NOMO-1 treated with dmso at 0.1 percent for 144 hours (cell line): ENCODE measurements around the gene MIAT.

ENCODE experiments used
- DNase-seq: peaks from one replicate; lab custom pipeline; 2025; ENCODE audit not compliant: unreplicated experiment; lab: John Stamatoyannopoulos, UW

Gene MIAT

GRCh38 chr22:26631282-26631681, 26.1 kb upstream of the MIAT start:
- no peak for DNase-seq

- no peak for DNase-seq
These were observed 24.8 kb upstream of the MIAT start for GRCh38 chr22:26632422-26633155.

- no peak for DNase-seq
These were observed 23.2 kb upstream of the MIAT start for GRCh38 chr22:26634189-26634588.

GRCh38 chr22:26635117-26635516, 22.3 kb upstream of the MIAT start:
- no peak for DNase-seq

GRCh38 chr22:26636296-26636695, 21.1 kb upstream of the MIAT start:
- DNase-seq: no peak

GRCh38 chr22:26642465-26643417, 14.6 kb upstream of the MIAT start:
- DNase-seq: no peak

- no peak for DNase-seq
These were observed 13.8 kb upstream of the MIAT start for GRCh38 chr22:26643418-26644100.

- DNase-seq: no peak
These were observed 11.2 kb upstream of the MIAT start for GRCh38 chr22:26646158-26646557.

- DNase-seq: no peak
These were observed 9.3 kb upstream of the MIAT start for GRCh38 chr22:26648011-26648497.

- peak; percentile 67 for DNase-seq
These were observed 8.6 kb upstream of the MIAT start for GRCh38 chr22:26648528-26649388.

GRCh38 chr22:26650722-26651421, 6.5 kb upstream of the MIAT start:
- no peak for DNase-seq

- DNase-seq: no peak
These were observed 5.6 kb upstream of the MIAT start for GRCh38 chr22:26651815-26652214.

- DNase-seq: no peak
These were observed 773 bp downstream of the MIAT start for GRCh38 chr22:26658161-26658560.

GRCh38 chr22:26658671-26659478, 1.5 kb downstream of the MIAT start:
- peak; percentile 30 for DNase-seq

- DNase-seq: no peak
These were observed 3.0 kb downstream of the MIAT start for GRCh38 chr22:26660356-26660755.

GRCh38 chr22:26660961-26661578, 3.7 kb downstream of the MIAT start:
- no peak for DNase-seq

- DNase-seq: no peak
These were observed 4.8 kb downstream of the MIAT start for GRCh38 chr22:26662160-26662559.

- DNase-seq: no peak
These were observed 6.1 kb downstream of the MIAT start for GRCh38 chr22:26663374-26663923.
